MM.1S (cell line): Measurements from ENCODE around the gene NPSR1.

Experiments
- CTCF ChIP-seq: fragments of 300-600 bp; sonication (generic); IDR thresholded peaks from 2 replicates; pipeline ENCODE4 v1.5.1; 2016; ENCODE audit warnings: antibody characterized with exemption, low read length, mixed read lengths
- EZH2phosphoT487 ChIP-seq: fragments of 300-600 bp; sonication (generic); IDR thresholded peaks from 2 replicates; pipeline ENCODE4 v1.6.1; 2018; ENCODE audit warnings: antibody characterized with exemption, low read length

- no peak for TF ChIP-seq EZH2phosphoT487
- no peak for TF ChIP-seq CTCF
These were observed 237.2 kb downstream of the NPSR1 start for GRCh38 chr7:34895202-34895601.
